Measurements from ENCODE around the gene PPP1R1B.
"Not testable (repeated sequence)": the region's sequence is repeated elsewhere in the genome, so short reads cannot be mapped to it uniquely, and the experiment has no call there.

PPP1R1B gene

GRCh38 chr17:39626171-39627046, at the start of gene PPP1R1B:
TSS of gene PPP1R1B (plus strand) at chr17:39626952. CDS start at chr17:39627393, 441 bp downstream.
- DNase-seq (ENCODE audit: low spot score), result no peak

GRCh38 chr17:39578272-39578671, 48.5 kb upstream of the PPP1R1B start:
- DNase-seq (ENCODE audit: low spot score), result no peak

GRCh38 chr17:39579318-39580081, 47.3 kb upstream of the PPP1R1B start:
- no peak for DNase-seq (ENCODE audit: low spot score)

GRCh38 chr17:39580082-39580468, 46.7 kb upstream of the PPP1R1B start:
- no peak for DNase-seq (ENCODE audit: low spot score)

- no peak for DNase-seq (ENCODE audit: low spot score)
Observed at GRCh38 chr17:39581071-39581758, 45.5 kb upstream of the PPP1R1B start.

GRCh38 chr17:39581759-39582085, 45.0 kb upstream of the PPP1R1B start:
- no peak for DNase-seq (ENCODE audit: low spot score)

- no peak for DNase-seq (ENCODE audit: low spot score)
Observed at GRCh38 chr17:39582658-39583057, 44.1 kb upstream of the PPP1R1B start.

GRCh38 chr17:39590180-39590579, 36.6 kb upstream of the PPP1R1B start:
- not testable (repeated sequence) for DNase-seq (ENCODE audit: low spot score)

GRCh38 chr17:39591958-39592954, 34.5 kb upstream of the PPP1R1B start:
- DNase-seq (ENCODE audit: low spot score), result no peak

GRCh38 chr17:39593371-39593770, 33.4 kb upstream of the PPP1R1B start:
- DNase-seq (ENCODE audit: low spot score), result no peak

- DNase-seq (ENCODE audit: low spot score), result no peak
Observed at GRCh38 chr17:39595294-39595693, 31.5 kb upstream of the PPP1R1B start.

GRCh38 chr17:39595928-39596510, 30.7 kb upstream of the PPP1R1B start:
- DNase-seq (ENCODE audit: low spot score), result no peak

- DNase-seq (ENCODE audit: low spot score), result no peak
Observed at GRCh38 chr17:39596543-39597267, 30.0 kb upstream of the PPP1R1B start.

GRCh38 chr17:39597372-39598046, 29.2 kb upstream of the PPP1R1B start:
- no peak for DNase-seq (ENCODE audit: low spot score)

GRCh38 chr17:39598047-39598481, 28.7 kb upstream of the PPP1R1B start:
- no peak for DNase-seq (ENCODE audit: low spot score)

- DNase-seq (ENCODE audit: low spot score), result no peak
Observed at GRCh38 chr17:39598630-39599003, 28.1 kb upstream of the PPP1R1B start.

GRCh38 chr17:39599004-39599664, 27.6 kb upstream of the PPP1R1B start:
- DNase-seq (ENCODE audit: low spot score), result no peak

- no peak for DNase-seq (ENCODE audit: low spot score)
Observed at GRCh38 chr17:39599665-39600231, 27.0 kb upstream of the PPP1R1B start.
